ENCODE measurements around the gene FBN1. TPM values are rescaled to one million over a fixed set of nuclear protein-coding genes. Genes with fewer than 3 reads are reported as not detected.

Gene FBN1
- total and polyA plus RNA-seq, 2 of the 13 experiments (the other 11 are each of a cell fraction or from before 2014, with no cell fraction given) = 1.5 to 3.0 TPM

- no peak for TF ChIP-seq ZNF407 (CRISPR knock-in tag; IDR thresholded peaks at IDR 0.05; ENCODE audit: not compliant biosample characterization)
- no peak for TF ChIP-seq ZBTB43 (CRISPR knock-in tag; conservative IDR thresholded peaks at IDR 0.05)
- TF ChIP-seq ZNF180 (CRISPR knock-in tag; IDR thresholded peaks at IDR 0.05; ENCODE audit: borderline replicate concordance, low read depth) = no peak
- TF ChIP-seq MXD1 (CRISPR knock-in tag; IDR thresholded peaks at IDR 0.05) = no peak
- no peak for TF ChIP-seq U2AF1 (optimal IDR thresholded peaks at IDR 0.05; ENCODE audit: low read depth, low read length)
- TF ChIP-seq CAMTA2 (CRISPR knock-in tag; IDR thresholded peaks at IDR 0.05; ENCODE audit: borderline replicate concordance) = no peak
- TF ChIP-seq ZNF20 (CRISPR knock-in tag; IDR thresholded peaks at IDR 0.05) = no peak
- no peak for TF ChIP-seq ARNT (IDR thresholded peaks at IDR 0.05)
- no peak for TF ChIP-seq ZNF761 (CRISPR knock-in tag; conservative IDR thresholded peaks at IDR 0.05)
- TF ChIP-seq ARNTL (CRISPR knock-in tag; IDR thresholded peaks at IDR 0.05) = no peak
- TF ChIP-seq RCOR2 (CRISPR knock-in tag; IDR thresholded peaks at IDR 0.05) = no peak
These were observed 8.6 kb upstream of the FBN1 start (continued) for GRCh38 chr15:48653913-48654670.
